GM21737 (cell line): ENCODE data around the gene MBD3.

Experiments
- ATAC-seq: cut with Tn5 transposase; IDR thresholded peaks from one replicate; pipeline ENCODE4 v1.9.1; 2021; ENCODE audit warnings: mild to moderate bottlenecking, moderate library complexity; ENCODE audit not compliant: unreplicated experiment

MBD3 gene

DNA sequence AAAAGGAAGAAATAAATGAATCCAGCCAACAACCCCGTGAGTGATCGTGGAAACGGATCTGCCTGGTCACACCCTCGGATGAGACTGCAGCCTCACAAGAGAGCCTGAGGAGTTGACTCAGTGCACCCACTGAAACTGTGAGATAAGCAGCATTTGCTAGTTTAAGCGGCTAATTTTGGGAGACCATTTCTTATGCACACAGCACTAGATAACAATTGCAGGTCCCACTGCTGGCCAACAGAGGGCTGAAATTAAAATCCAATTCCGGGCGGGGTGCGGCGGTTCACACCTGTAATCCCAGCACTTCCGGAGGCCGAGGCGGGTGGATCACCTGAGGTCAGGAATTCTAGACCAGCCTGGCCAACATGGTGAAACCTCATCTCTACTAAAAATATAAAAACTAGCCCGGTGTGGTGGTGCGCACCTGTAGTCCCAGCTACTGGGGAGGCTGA, 9.0 kb upstream of the MBD3 start:
- no peak for ATAC-seq

GRCh38 chr19:1599460-1599846, 6.8 kb upstream of the MBD3 start:
- no peak for ATAC-seq

DNA sequence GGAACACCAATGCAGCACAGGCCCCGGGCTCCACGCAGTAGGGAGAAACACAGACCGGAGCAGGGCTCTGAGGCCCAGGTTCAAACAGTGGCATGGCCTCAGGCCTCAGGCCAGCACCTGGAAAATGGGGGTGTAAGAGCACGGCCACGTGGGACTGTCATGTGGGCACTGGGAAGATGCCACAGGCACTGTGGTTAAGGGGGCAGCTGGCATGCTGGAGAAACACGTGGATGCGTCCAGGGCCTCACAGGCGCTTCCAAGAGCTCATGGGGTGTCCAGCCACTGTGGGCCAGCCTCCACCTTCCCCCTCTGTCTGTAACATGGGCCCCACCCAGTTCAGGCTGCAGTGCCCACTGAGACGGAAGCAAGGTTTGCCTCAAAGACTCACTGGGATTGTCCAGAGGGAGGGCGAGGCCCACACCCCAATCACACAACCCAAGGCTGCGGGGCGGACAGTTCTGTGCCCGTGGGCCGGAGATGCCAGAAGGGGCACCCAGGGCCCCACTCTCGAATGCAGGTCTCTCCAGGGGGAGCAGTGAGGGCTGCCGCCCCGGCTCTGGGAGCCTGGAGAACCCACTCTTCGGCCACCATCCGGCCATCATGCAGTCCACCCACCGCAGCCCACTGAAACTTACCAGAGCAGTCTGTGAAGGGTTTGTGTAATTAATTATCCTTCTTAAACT, 6.3 kb upstream of the MBD3 start:
- no peak for ATAC-seq

GRCh38 chr19:1593501-1593772, 772 bp upstream of the MBD3 start:
- ATAC-seq: no peak

- peak; percentile 66 for ATAC-seq
These were observed 476 bp downstream of the MBD3 start for GRCh38 chr19:1592024-1592754.

- ATAC-seq: no peak
These were observed 1.1 kb downstream of the MBD3 start for GRCh38 chr19:1591421-1592023.

DNA sequence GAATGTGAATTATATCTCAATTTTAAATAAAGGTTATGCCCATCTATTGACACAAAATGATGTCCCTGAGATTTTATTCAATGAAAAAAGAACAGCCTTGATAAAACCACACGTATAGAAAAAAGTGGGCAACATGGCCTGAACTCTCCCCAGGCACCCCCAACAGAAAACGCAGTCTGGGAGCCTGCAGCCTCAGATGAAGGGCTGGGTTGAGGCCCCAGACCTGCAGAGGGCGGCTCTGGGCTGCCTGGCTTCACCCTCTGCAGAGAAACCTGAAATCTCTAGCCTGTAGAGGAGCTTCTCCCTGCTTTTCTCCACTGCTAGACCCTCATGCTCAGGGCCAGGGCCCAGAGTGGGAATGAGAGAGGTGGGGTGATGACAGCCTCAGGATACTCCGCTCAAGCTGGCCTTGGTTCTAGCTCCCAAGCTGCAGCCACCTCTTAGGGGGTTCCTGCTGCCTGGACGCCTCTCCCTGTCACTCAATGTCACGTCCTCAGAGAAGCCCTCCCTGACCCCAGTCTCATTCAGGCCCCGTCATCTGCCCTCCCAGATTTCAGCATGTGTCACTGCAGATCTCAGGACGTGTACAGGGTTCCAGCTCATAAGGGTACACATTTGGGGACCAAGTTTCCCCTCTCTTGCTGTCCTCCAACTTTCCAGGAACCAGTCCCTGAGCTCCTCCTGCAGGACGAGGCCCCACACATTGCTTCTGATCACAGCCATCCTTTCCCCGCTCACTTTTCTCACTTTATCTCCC, 1.8 kb downstream of the MBD3 start:
- no peak for ATAC-seq

- ATAC-seq: no peak
These were observed 4.8 kb downstream of the MBD3 start for GRCh38 chr19:1587872-1588271.

GRCh38 chr19:1585243-1585580, 7.5 kb downstream of the MBD3 start:
- no peak for ATAC-seq

DNA sequence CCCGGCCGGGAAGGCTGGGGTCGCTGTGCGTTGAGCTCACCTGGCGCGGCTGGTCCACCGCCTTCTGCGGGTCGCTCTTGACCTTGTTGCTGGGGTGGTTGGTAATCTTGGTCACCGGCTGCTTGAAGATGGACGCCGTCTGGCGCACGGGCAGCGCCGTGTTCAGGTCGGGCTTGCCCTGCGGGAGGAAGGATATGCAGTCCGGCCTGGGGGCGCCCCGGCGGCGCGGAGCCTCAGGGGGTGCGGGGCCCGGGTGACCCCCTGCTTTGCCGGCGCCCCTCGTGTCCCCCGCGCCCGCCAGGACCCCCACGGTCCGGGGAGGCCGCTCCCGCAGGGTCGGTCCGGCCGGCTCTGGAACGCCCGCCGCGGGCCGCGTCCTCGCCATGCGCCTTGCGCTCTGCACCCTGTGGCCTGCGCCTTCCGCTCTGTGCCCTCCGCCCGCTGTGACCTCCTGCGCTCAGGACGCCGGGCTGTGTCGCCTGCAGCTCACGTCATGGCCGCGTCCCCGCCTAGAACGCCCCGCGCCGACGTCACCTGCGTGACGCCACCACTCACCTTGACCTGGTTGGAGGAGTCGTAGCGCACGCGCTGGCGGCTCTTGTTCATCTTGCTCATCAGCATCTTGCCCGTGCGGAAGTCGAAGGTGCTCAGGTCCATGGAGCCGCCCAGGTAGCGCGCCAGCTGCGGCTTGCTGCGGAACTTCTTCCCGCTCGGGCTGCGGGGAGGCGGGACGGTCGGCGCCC, 8.0 kb downstream of the MBD3 start:
- ATAC-seq: no peak

DNA sequence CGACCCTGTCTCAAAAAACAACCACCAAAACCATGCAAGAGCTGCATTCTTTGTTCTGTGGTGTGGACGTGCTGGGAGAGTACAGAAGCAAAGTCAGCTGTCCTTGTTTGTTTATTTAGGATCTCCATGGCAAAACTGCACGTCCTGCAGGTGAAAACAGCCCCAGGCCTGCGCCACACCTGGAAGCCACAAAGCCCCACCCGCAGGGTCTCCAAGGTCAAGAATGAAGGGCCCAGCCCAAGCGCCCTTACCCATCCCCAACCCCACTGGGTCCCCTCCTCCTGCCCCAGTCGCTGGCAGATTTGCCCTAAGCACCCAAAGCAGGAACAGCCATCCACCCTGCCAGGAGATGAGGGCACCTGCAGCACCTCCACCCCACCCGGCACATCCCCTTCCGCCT, 10.5 kb downstream of the MBD3 start:
- no peak for ATAC-seq

GRCh38 chr19:1580957-1581356, 11.7 kb downstream of the MBD3 start:
- no peak for ATAC-seq

DNA sequence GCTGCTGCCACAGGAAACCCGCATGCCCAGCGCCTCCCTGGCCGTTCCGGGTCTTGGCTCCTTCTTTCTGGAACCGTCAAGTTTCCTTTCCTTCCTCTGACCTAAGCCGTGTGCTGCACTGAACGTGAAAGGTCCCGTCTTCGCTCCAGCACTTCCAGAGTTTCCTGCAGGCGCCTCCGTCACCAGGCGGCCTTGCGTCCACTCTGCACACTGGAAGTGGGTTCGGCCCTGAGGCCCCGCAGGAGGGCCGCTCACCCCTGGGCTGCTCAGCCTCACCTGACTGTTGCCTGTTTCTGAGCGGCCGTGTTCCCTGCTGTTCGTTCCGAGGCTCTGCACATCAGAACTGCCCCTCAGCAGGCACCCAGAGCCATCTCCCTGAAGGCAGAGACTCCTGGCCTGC, 12.3 kb downstream of the MBD3 start:
- ATAC-seq: no peak

DNA sequence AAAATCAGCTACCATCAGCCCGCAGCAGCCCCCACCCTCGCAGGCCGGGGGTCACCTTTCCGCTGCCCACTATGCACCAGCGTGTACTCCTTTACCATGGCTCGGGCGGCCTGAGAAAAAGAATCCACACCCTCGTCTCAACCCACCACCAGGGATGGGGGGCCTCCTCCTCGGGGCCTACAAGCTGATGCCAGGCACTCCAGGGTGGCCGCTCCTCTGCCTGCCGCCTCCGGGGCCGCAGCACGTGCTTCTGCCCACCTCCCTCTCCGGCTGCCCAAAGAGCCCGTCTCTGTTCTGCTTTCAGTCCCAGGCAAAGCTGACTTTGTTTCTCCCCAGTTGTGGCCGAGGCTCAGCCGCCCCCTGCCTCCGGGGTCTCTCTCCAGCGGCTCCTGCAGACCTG, 13.4 kb downstream of the MBD3 start:
- ATAC-seq: no peak

DNA sequence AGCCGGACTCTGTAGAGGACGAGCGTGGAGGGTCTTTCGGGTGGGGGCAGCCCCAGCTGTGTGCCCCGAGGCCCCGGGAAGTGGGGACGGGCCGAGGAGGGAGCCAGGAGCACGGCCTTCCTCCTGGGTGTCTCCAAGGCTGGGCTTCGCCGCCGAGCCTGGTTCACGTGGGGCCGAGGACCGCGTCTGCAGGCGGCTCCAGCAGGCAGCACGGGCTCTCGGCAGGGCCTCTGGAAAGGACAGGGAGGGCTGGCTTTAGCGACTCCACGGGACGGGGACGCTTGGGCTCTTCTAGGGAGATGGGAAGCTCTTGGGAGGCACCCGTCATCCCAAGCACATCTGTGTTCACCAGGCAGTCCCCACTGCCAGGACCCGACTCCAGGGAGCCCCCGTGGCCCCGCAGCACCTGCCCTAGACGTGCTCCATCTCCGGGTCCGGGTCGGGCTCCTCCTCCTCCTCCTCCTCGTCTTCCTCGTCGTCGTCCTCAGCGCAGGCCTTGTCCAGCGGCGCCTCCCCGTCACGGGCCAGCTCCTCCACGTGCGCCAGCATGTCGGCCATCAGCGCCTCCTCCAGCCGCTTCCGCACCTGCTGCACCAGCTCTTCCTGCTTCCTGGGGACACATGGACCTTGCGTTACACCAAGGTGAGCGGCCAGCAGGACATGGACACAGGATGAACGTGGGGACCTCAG, 14.6 kb downstream of the MBD3 start:
- no peak for ATAC-seq

DNA sequence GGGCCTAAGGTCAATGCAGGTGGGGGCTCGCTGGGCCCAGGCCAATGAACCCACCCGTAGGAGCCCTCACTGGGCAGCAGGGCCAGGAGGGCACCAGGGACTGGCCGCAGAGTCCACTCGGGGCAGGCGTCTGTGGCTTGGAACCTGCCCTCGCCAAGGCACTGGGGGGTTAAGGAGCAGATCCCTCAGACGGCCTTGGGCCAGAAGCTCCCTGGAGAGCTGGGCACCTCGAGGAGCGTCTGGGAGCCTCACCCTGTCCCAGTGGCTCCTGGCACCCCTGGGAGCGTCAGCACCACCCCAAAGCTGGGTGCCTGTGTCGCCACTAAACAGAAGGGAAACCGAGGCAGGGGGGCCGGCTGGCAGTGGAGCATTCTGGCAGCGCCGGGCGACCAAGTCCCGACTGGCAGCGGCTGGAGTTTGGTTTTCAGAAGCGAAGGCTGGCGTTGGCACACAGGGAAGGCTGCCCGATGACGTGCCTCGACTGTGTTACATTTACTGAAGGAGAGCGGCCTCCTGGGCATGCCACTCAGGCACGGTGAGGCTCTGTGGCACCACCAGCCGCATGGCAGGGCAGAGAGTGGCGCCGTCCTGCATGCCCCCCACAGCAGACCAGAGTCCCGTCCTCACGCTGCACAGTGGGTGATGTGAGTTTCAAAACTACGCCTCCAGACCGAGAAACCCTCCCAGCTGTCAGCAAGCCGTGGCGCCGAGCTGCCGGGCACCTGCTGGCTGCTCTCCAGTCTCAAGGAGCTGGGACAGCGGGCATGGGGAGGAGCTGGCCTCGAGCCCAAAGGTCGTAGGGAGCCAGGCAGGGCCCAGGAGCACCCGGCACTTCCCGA, 15.4 kb downstream of the MBD3 start:
- ATAC-seq: no peak

DNA sequence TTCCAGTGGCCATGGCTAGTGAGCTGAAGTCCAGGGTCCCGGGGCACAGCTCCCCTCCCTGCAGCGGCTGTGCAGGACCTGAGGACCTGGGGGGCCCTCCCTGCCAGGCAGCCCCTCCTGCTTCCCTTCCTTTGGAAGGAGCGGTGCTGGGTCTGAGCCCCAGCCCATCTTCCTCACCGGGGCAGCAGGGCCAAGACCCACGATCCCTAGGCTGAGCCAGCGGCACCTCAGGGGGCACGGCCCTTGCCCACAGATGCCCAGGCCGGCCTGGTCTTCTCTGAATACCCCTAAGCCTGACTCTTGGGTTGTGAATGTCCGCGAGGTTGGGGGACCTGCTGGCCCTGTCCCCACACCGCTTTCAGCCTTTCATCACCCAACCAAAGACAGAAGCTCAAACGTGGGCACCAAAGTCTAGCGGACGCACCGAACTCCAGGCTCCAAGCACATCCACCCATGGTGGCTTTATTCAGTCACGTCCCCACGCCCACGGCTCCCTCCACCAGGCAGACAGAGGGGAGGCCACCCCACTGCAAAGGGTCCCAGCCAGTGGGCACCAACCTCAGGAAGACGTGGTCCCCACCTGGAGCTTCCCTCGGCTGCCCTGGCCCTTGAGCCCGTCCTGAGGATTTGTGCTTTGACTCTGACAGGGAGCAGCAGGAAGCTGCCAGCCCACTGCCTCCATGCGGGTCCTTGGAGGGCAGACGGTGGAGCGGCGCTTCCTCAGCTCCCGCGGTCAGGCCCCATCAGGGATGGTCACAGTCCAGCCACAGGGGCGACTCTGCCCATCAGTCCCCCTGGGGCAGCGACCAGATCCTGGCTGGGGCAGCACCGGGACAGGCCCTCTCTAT, 16.2 kb downstream of the MBD3 start:
- no peak for ATAC-seq

DNA sequence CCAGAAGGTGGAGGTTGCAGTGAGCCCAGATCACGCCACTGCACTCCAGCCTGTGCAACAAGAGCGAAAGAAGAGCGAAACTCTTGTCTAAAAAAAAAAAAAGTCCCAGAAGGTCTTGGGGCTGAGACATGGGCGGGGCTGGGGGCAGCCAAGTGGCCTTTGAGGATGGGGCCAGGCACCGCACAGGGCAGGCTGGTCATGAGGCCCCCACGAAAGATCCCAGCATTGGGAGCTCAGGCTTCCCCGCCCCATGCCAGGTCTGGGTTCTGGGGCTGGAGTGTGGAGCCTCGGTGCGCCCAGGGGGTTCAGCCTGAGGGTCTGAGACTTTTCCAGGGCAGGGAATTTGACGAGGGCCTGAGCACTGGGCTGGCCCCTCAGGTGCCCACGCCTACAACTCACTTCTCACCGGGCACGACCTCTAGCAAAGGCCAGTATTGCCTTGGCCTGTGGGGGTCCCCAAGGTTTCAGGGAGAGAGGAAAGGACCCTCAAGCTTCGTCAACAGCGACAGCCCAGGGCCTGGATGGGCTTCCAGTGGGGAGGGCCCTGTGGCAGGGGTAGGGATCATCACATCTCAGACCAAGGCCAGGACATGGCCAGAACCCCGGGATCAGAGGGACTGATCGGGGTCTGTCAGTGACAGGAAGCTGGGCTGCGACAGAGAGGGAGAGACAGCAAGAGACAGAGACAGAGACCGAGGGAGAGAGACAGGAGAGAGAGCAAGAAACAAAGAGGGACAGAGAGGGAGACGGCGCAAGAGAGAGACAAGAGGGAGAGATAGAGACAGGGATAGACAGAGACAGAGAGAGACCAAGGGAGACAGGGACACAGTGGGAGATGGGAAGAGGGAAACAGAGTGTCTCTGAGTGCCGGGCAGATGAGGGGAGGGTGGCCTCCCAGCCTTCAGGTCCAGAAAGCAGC, 17.1 kb downstream of the MBD3 start:
- ATAC-seq: no peak
